Mesendoderm (in vitro differentiated cells): Measurements from ENCODE around the gene BLACAT1.

ENCODE experiments used
- DNase-seq: peaks from one replicate; pipeline ENCODE4 v3.0.0; 2013
- H2AK5ac ChIP-seq: 2 replicates; pipeline ENCODE4 v1.6.1; 2013; ENCODE audit warnings: low read length, inconsistent platforms
- H2BK120ac ChIP-seq: 2 replicates; pipeline ENCODE4 v1.6.1; 2013; ENCODE audit warnings: low read depth, mild to moderate bottlenecking, low read length, moderate library complexity, mixed read lengths
- H2BK15ac ChIP-seq: replicated peaks from 2 replicates; pipeline ENCODE4 v1.6.1; 2013; ENCODE audit warnings: low read depth, mild to moderate bottlenecking, moderate library complexity
- H2BK5ac ChIP-seq: 2 replicates; pipeline ENCODE4 v1.6.1; 2013; ENCODE audit warnings: low read length, inconsistent platforms
- H3K18ac ChIP-seq: 2 replicates; pipeline ENCODE4 v1.6.1; 2013; ENCODE audit warnings: mild to moderate bottlenecking, low read length, mixed read lengths
- H3K23ac ChIP-seq: one replicate; pipeline ENCODE4 v1.6.1; 2013; ENCODE audit warnings: low read length
- H3K27ac ChIP-seq: 2 replicates; pipeline ENCODE4 v1.5.1; 2013; ENCODE audit warnings: low read depth, mild to moderate bottlenecking, inconsistent platforms, low read length, moderate library complexity
- H3K27me3 ChIP-seq: 2 replicates; pipeline ENCODE4 v1.6.1; 2013; ENCODE audit warnings: low read length, control low read depth, mild to moderate bottlenecking, inconsistent platforms; ENCODE audit not compliant: insufficient read depth, poor library complexity
- H3K36me3 ChIP-seq: 2 replicates; pipeline ENCODE4 v1.6.1; 2013; ENCODE audit warnings: low read length, inconsistent platforms; ENCODE audit not compliant: control insufficient read depth, insufficient read depth
- H3K4ac ChIP-seq: one replicate; pipeline ENCODE4 v1.6.1; 2013; ENCODE audit warnings: low read depth, mild to moderate bottlenecking, low read length, moderate library complexity
- H3K4me1 ChIP-seq: 2 replicates; pipeline ENCODE4 v1.6.1; 2013; ENCODE audit warnings: low read depth, low read length, inconsistent platforms; ENCODE audit not compliant: control insufficient read depth
- H3K4me2 ChIP-seq: 2 replicates; pipeline ENCODE4 v1.6.1; 2013; ENCODE audit warnings: low read length
- H3K4me3 ChIP-seq: 2 replicates; pipeline ENCODE4 v1.5.1; 2013; ENCODE audit warnings: mild to moderate bottlenecking, low read length
- H3K56ac ChIP-seq: one replicate; pipeline ENCODE4 v1.6.1; 2013; ENCODE audit warnings: low read length
- H3K79me1 ChIP-seq: 2 replicates; pipeline ENCODE4 v1.6.1; 2013; ENCODE audit warnings: low read length, inconsistent platforms
- H3K79me2 ChIP-seq: 2 replicates; pipeline ENCODE4 v1.6.1; 2013; ENCODE audit warnings: mild to moderate bottlenecking, low read length; ENCODE audit not compliant: control insufficient read depth, insufficient read depth
- H3K9ac ChIP-seq: 2 replicates; pipeline ENCODE4 v1.6.1; 2013; ENCODE audit warnings: low read length, inconsistent platforms
- H4K5ac ChIP-seq: one replicate; pipeline ENCODE4 v1.6.1; 2013; ENCODE audit warnings: low read length
- H4K8ac ChIP-seq: one replicate; pipeline ENCODE4 v1.6.1; 2013; ENCODE audit warnings: low read depth, mild to moderate bottlenecking, control low read depth, low read length, moderate library complexity
- WGBS: extraction: QIAGEN DNeasy Blood & Tissue Kit; methylation state at CpG from one replicate; pipeline ENCODE4 v1.1.7; 2013; ENCODE audit warnings: low lambda C conversion rate, missing lambda C conversion rate; ENCODE audit not compliant: insufficient coverage; ENCODE audit errors: extremely low coverage; 5-methylcytosine and 5-hydroxymethylcytosine counted together

The BLACAT1 gene

GRCh38 chr1:205449254-205449749, 6.5 kb downstream of the BLACAT1 start:
- Histone ChIP-seq H3K79me1 (peaks cover 16% of the 10 kb centered on the region), H3K27me3 (no peaks in the 10 kb centered on the region), H2BK5ac (peak overlapping the region; percentile 90), H2BK15ac (no peak overlapping the region), H3K4ac (peak overlapping the region; percentile 84), H3K4me2 (peak overlapping the region; percentile 66), H3K27ac (peak overlapping the region; percentile 95), H3K36me3 (peaks cover 3% of the 10 kb centered on the region), H3K9ac (peak overlapping the region; percentile 89), H3K56ac (peak overlapping the region; percentile 97), H2BK120ac (peak overlapping the region; percentile 64), H2AK5ac (peak overlapping the region; percentile 99), H4K5ac (no peak overlapping the region), H3K23ac (peak overlapping the region; percentile 81), H3K79me2 (peaks cover 9% of the 10 kb centered on the region), H4K8ac (peak overlapping the region; percentile 29), H3K4me1 (peaks cover 47% of the 10 kb centered on the region), H3K18ac (peak overlapping the region; percentile 86), H3K4me3 (peak overlapping the region; percentile 15)
- no CpG with 5 or more reads among the region's 4 CpGs for WGBS
- DNase-seq, result peak; percentile 48

DNA sequence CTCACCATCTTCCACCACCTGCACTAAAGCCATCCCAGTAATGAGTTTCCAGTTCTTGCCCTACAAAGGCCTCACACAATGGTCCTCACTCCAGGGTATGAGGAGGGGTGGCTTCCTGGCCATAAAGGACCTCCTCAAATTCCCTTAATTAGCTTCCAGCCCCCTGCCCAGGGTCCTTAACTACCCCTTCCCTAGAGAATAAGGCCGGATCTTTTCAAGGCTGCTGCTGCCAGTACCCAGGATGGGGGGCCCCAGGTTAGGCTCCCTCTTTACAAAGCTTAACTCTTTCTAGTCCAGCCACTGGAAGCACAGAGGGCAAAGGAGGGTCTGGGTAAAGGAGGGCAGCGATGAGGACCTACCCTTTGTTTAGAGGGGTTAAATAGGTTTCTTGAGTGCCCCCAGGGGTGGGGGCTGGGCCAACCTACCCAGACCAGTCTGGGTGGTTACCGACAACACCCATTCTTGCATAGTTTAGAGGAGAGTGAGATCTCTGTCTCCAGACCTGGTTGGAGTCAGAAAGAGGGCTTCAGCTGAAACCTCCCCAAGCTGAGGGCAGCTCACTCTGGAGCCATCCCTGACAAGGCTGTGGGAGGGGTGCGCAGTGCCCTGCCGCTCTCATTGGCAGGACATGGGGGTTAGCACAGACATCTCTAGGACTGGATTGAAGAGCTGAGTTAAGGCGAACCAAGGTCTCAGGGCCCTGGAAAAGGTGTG, 7.1 kb downstream of the BLACAT1 start:
- Histone ChIP-seq H3K23ac (peak overlapping the region; percentile 48), H3K27me3 (no peaks in the 10 kb centered on the region), H3K36me3 (peaks cover 3% of the 10 kb centered on the region), H3K9ac (peak overlapping the region; percentile 89), H3K56ac (peak overlapping the region; percentile 97), H2BK5ac (no peak overlapping the region), H3K79me2 (peaks cover 6% of the 10 kb centered on the region), H3K18ac (peak overlapping the region; percentile 86), H4K5ac (no peak overlapping the region), H3K4me2 (peak overlapping the region; percentile 66), H4K8ac (no peak overlapping the region), H3K4me1 (peaks cover 48% of the 10 kb centered on the region), H2BK120ac (peak overlapping the region; percentile 64), H2AK5ac (peak overlapping the region; percentile 99), H3K4me3 (no peak overlapping the region), H3K79me1 (peaks cover 12% of the 10 kb centered on the region), H3K4ac (peak overlapping the region; percentile 67), H3K27ac (peak overlapping the region; percentile 95), H2BK15ac (peak overlapping the region; percentile 28)
- peak; percentile 56 for DNase-seq
- WGBS, result no CpG with 5 or more reads among the region's 6 CpGs

- Histone ChIP-seq H3K4me1 (peaks cover 51% of the 10 kb centered on the region), H3K4me3 (no peak overlapping the region), H2BK15ac (no peak overlapping the region)
These were observed 8.1 kb downstream of the BLACAT1 start for GRCh38 chr1:205447457-205448341.

GRCh38 chr1:205446828-205447227, 9.0 kb downstream of the BLACAT1 start:
- H3K79me1 ChIP-seq, result peaks cover 14% of the 10 kb centered on the region
- no peak overlapping the region for H3K18ac ChIP-seq
- no peak overlapping the region for H4K8ac ChIP-seq
- H2BK15ac ChIP-seq, result no peak overlapping the region
- no peak overlapping the region for H3K4me2 ChIP-seq
- DNase-seq, result no peak
- WGBS, result no CpG with 5 or more reads among the region's 9 CpGs
- peak overlapping the region; percentile 66 for H3K56ac ChIP-seq
- peak overlapping the region; percentile 36 for H2BK5ac ChIP-seq
- H2BK120ac ChIP-seq, result no peak overlapping the region
- peak overlapping the region; percentile 59 for H2AK5ac ChIP-seq
- H3K27me3 ChIP-seq, result no peaks in the 10 kb centered on the region
- H3K4ac ChIP-seq, result no peak overlapping the region
- peaks cover 6% of the 10 kb centered on the region for H3K79me2 ChIP-seq
- H3K9ac ChIP-seq, result peak overlapping the region; percentile 48
- peak overlapping the region; percentile 60 for H4K5ac ChIP-seq
- H3K4me3 ChIP-seq, result no peak overlapping the region
- peaks cover 3% of the 10 kb centered on the region for H3K36me3 ChIP-seq
- no peak overlapping the region for H3K23ac ChIP-seq
- peak overlapping the region; percentile 12 for H3K27ac ChIP-seq
- peaks cover 54% of the 10 kb centered on the region for H3K4me1 ChIP-seq

More at GRCh38 chr1:205447457-205448341, 8.1 kb downstream of the BLACAT1 start:
- no peak overlapping the region for H2BK120ac ChIP-seq
- WGBS, result no CpG with 5 or more reads among the region's 19 CpGs
- no peaks in the 10 kb centered on the region for H3K27me3 ChIP-seq
- H3K36me3 ChIP-seq, result peaks cover 3% of the 10 kb centered on the region
- peak overlapping the region; percentile 46 for H2BK5ac ChIP-seq
- peak overlapping the region; percentile 84 for H2AK5ac ChIP-seq
- H3K4ac ChIP-seq, result no peak overlapping the region
- H3K9ac ChIP-seq, result peak overlapping the region; percentile 89
- no peak overlapping the region for H4K8ac ChIP-seq
- no peak overlapping the region for H4K5ac ChIP-seq
- peaks cover 6% of the 10 kb centered on the region for H3K79me2 ChIP-seq
- peak; percentile 90 for DNase-seq
- peak overlapping the region; percentile 97 for H3K56ac ChIP-seq
- peak overlapping the region; percentile 95 for H3K27ac ChIP-seq
- peaks cover 14% of the 10 kb centered on the region for H3K79me1 ChIP-seq
- peak overlapping the region; percentile 59 for H3K23ac ChIP-seq
- peak overlapping the region; percentile 86 for H3K18ac ChIP-seq
- peak overlapping the region; percentile 27 for H3K4me2 ChIP-seq

DNA sequence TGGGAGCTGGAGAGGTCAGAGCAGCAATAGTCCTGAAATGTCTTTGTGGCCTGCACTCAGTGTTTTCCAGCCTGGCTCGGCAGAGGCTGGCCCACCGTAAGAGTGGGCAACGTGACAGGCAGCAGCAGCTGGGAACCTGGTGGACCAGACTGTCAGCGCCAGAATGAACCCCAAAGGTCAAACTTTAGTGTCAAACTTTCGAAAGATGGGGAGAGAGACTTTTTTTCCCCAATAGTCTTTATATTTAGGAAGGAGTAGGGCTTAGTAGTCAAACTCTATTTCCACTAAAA, 10.3 kb downstream of the BLACAT1 start:
- Histone ChIP-seq H3K4me1 (peaks cover 54% of the 10 kb centered on the region), H3K18ac (peak overlapping the region; percentile 19)

More for the DNA sequence above, 10.3 kb downstream of the BLACAT1 start:
- Histone ChIP-seq H3K56ac (peak overlapping the region; percentile 82), H3K4me2 (peak overlapping the region; percentile 5), H2AK5ac (no peak overlapping the region), H2BK120ac (no peak overlapping the region), H3K36me3 (peaks cover 3% of the 10 kb centered on the region), H2BK15ac (no peak overlapping the region), H4K8ac (no peak overlapping the region), H3K27me3 (no peaks in the 10 kb centered on the region), H3K9ac (peak overlapping the region; percentile 61), H3K27ac (peak overlapping the region; percentile 53), H3K23ac (no peak overlapping the region), H2BK5ac (peak overlapping the region; percentile 10), H3K79me2 (peaks cover 6% of the 10 kb centered on the region), H3K4me3 (no peak overlapping the region), H4K5ac (no peak overlapping the region), H3K4ac (no peak overlapping the region), H3K79me1 (peaks cover 14% of the 10 kb centered on the region)
- no peak for DNase-seq
- no CpG with 5 or more reads among the region's 5 CpGs for WGBS
